Epithelial cell of prostate (primary cell): ENCODE measurements around the gene APOBEC3H.

Source experiments
- DNase-seq: peaks from one replicate; pipeline ENCODE4 v3.0.0-alpha.2; 2011; ENCODE audit warnings: low read depth, low spot score
- H3K27ac ChIP-seq: fragments of 450-650 bp; 2 replicates; pipeline ENCODE4 v1.5.1; 2017; ENCODE audit warnings: mild to moderate bottlenecking

Gene APOBEC3H

DNA sequence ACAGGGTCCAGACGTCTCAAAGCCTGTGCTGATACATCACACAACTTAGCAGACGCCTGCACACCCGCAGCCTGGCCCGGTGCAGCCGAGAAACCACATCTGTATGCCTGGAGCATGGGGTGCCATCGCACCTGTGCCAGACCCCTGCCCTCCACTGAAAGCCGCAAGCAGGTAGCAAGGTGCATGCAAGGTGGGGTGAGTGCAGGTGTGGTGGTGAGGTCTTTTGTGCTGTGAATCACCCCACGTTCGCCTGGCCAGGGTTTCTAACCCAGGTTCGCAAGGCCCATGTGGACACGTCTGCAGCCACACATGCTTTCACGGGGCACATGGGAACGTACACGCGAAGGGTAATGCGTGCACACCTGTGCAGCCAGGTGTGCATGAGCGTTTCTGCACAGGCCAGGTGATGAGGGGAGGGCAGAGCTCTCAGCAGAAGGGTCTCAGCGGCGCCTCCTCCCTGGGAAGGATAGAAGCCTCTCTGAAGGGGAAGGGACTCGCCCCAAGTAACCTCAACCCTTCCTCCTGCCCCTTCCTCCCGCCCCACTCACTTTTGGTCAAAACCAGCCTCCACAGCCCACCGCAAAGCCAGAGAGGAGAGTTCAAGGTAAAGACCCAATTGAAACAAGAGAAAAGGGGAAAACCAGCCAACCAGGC, 36.0 kb downstream of the APOBEC3H start:
- no peak for DNase-seq
- no peak overlapping the region for H3K27ac ChIP-seq

DNA sequence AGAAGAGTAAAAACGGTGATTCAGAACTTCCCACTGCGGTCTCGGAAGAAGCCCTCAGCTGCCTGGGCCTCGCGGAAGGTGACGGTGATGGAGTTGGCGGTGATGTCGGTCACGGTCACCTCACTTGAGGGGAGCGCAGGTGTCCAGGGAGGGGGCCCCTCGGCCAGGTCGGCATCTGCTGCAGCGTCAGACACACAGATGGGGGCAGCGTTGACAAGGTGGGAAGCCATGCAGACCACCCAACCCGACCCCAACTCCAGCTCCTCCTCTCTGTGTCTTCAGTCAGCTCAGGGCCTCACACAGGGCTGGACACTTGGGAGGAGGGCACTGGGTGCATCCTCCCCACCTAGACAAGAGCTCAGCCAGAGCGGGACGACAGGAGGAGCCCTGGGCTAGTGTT, 36.8 kb downstream of the APOBEC3H start:
- no peak for DNase-seq
- H3K27ac ChIP-seq, result no peak overlapping the region

DNA sequence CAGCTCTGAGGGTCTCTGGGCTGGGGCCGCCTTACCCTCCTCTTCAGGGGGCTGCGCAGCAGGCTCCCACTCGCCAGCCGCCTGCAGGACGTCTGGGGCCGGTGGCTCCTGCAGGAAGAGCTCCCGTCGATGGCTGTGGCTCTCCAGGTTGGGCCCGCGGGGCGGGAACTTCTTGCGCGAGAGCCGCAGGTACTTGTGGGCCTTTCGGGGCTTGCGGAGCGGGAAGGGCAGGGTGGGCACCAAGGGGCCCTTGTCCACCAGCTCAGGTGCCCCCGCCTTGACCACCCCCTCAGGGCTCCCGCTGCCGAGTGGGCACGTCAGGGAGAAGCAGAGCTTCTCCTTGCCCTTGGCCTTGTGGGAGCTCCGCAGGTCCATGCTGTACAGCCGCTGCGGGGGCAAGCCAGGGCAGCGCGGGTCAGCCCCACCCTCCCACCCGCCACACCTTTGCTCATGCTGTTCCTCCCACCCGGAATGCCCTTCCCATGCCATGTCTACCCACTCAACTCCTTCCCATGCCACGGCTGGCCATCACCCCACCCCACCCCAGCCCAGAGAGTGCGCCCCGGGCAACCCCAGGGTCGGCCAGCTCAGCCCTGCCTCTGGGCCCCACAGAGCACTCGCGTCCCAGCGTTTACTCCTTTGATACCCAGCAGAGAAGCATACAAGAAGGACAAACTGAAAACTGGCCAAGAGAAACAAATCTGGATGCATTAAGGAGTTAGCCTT, 37.5 kb downstream of the APOBEC3H start:
- DNase-seq, result no peak

DNA sequence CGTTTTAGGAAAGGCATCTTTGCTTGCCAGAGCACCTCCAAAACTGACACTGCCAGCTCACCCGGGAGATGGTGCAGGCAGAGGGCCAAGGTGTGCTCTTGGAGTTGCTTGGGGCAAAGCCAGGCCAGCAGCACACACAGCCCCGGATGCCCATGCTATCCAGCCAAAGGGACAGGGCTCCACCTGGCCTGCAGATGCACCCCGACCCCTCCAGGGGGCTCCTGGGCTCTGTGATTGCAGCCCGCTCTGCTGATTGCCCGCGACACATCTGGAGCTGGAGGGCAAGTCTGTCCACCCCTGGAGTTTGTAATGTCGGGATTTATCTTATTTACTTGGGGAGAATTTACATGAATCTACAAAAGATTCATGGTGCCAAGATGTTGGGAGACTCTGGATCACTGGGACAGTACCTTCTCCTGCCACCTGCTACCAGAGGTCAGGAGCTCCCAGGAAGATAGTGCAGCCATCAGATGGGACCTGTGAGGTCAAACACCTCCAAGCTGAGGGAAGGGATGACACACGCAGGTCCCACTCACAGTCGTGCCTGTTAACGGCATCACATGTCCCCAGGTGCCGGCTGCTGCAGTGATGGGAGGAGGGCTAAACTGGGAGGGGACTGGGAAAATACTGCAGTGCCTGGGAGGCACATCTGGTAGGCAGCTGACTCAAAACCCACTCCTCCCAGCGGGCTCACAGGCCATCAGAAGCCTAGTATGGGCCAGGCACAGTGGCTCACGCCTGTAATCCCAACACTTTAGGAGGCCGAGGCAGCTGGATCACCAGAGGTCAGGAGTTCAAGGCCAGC, 38.2 kb downstream of the APOBEC3H start:
- H3K27ac ChIP-seq, result no peak overlapping the region
- DNase-seq, result no peak

More for the DNA sequence above, 37.5 kb downstream of the APOBEC3H start:
- H3K27ac ChIP-seq, result no peak overlapping the region

DNA sequence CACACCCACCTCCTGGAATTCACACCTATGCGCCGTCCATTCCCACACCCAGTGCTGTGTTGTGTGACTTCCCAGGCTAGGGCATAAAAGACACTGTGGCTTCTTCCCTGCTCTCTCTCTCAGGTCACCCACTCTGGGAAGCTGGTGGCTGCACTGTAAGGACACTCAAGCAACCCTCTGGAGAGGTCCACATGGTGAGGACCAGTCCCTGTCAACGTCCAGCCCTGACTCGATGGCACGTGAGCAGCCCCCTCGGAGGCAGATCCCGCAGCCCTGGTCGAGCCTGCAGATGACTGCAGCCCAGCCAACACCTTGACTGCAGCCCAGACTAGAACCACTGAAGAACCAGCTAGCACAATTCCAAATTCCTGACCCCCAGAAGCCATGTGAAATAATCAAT, 39.3 kb downstream of the APOBEC3H start:
- no peak overlapping the region for H3K27ac ChIP-seq
- no peak for DNase-seq

DNA sequence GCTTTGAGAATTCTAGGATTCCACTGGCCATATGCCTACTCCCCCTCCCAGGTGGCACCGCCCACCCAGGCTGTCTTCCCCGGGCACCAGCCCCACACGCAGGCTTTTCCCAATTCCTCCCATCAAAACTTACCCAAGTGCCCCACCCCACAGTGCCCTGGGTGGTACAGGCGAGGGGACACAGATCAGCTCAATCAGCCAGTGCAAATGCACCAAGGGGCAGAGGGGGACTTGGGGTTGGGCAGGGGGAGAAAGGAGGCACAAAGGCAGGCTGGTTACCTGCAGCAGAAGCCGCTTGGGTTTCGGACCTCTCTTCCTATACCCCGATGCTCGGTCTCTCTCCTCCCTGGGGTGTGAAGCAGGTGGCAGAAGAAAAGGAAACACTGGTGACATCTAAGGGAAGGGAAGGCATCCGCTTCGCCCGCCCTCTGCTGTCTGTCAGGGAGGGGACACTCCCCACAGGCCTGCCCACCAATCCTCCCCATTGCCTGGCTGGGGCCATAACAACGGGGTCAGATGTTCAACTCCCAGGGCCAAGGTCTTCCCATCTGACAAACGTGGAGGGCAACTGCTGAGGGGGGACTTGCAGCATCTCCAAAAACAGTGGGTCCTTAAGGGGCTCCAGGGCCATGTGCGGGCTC, 41.4 kb downstream of the APOBEC3H start:
- DNase-seq, result no peak
- H3K27ac ChIP-seq, result no peak overlapping the region

DNA sequence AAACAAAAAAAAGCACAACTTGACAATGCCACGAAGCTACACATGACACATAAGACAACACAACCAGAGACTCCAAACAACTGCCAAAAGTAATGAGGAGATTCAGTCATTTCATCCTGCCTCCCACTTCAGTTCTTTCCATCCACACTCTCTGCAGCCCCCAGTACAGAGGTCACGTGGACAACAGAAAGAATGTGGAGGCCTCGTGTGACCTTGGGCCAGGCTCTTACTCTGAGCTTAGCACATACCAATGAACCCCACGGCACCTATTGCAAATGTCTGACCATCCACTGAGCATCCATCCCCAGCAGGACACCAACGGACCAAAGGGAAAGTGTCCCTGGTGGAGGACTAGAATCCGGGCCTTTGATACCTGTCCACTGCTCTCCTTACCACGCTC, 42.9 kb downstream of the APOBEC3H start:
- H3K27ac ChIP-seq, result no peak overlapping the region
- no peak for DNase-seq

DNA sequence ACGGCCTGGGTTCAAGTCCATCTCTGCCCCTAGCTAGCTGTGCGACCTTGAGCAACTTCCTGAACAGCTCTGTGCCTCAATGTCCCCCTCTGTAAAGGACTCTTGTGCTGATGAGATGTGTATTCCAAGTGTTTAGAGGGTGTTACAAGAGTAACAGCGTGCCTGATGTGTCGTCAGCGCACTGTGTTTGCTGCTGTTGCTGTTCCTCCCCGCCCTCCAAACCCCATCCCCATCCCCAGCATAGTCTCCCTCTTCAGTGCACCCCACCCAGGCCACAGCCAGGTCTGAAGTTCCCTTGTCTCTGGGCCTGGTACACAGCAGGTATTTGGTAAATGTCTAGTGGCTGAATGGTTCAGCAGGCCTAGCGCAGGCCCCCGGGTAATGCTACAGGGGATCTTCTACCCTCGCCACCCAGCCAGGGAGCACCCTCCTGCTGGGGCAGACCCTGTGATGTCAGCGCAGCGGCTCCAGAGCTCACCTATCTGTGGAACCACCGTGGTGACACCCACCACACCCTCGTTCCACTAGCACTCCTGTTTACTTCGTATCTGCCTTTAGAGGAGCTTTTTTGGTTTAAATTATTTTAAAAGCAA, 45.1 kb downstream of the APOBEC3H start:
- no peak for DNase-seq
- no peak overlapping the region for H3K27ac ChIP-seq

DNA sequence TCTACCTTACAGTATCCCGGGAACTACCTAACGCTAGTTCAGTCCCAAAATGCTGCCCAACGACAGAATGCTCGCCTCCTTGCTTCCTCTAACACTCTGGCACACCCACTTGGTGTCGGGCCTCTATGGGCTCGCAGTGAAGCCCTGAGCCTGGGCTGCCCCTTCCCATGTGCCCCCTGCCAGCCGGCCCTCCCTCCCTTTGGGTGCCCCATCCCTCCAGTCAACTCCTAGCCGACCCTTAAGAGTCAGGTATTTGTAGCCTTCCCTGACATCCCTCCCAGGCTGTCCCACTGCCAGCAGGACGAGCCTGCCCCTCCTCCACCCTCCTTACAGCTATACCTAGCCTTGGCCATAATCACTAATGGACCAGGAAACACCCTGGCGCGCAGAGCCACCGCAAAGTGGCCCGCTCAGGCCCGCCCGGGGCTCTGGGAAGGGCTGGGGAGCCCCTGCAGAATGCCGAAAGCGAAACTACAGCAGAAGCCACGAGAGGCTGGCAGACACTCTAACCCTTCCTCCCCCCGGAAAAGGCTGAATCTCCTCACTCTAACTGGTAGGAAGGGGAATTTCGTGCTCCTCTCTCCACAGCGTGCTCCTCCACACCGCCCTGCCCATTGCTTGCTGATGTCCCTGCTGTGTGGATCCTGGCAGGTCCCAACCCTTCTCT, 47.2 kb downstream of the APOBEC3H start:
- no peak overlapping the region for H3K27ac ChIP-seq
- no peak for DNase-seq

- DNase-seq, result no peak
These were observed 49.4 kb downstream of the APOBEC3H start for GRCh38 chr22:39146256-39147101.

GRCh38 chr22:39147335-39148025, 50.4 kb downstream of the APOBEC3H start:
- no peak overlapping the region for H3K27ac ChIP-seq

More at GRCh38 chr22:39146256-39147101, 49.4 kb downstream of the APOBEC3H start:
- no peak overlapping the region for H3K27ac ChIP-seq

DNA sequence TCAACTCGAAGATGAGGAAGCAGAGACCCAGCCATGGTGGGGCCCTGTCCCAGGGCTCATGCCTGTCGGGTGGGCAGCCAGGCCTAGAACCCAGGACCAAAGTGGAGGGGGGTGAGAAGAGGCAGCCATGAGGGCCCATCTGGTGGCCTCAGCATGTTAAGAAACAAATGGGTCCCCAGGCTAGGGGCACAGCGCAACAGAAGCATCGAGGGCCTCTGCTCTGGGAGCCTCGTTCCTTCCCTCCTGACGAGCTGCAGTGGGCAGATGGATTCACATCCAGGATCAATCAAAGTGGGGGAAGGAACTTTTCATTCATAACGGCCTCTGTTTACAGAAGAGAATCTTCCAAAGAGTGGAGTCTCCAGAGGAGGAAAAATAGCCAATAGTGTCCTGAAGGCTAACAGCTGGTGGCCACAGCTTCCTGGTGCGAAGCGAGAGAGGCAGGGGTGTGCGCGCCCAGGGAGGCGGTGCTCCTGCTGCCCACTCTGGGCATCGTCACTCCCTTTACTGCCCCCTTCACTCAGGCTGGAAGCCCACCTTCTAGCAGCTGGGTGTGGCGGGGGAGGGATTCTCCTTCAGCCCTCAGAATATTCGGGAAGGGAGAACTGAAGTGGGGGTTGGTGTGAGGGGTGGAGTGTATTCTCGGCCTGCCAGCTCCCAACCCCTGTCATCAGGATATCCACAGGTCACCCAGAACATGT, 51.1 kb downstream of the APOBEC3H start:
- no peak for DNase-seq
- no peak overlapping the region for H3K27ac ChIP-seq

More at GRCh38 chr22:39147335-39148025, 50.4 kb downstream of the APOBEC3H start:
- no peak for DNase-seq

DNA sequence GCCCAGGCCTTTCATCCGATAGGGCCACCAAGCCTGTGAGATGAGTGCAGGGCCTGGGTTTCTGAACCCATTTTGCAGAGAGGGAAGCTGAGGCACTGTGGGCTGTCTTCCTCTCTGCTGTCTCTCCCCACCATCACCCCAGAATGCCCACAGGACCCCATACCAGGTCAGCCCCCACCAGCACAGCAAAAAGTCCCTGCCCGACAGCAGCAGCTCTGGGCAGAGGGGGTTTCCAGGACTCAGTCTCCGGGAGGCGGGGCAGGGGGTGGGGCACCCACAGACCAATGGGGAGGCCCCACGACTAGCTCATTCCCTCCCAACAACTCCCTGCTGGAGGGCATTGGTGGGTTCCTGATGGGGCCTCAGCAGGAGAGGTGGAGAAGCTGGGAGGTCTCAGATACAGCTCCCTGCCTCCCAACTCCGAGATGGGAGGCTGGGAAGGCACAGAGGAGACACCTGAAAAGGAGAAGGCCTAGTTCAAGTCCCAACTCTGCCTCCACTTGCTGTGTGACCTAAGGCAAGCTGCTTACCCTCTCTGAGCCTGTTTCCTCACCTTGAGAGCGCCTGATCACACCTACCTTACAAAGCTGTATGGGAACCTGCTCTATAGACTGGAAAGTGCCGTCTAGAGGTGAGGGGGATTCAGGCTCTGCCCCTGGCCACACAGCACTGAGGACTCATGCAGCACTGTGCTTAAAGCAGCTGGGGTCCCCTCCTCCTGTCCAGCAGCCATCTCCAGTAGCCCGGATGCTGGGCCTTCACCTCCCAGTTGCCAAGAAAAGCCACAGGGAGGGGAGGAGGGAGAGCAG, 51.9 kb downstream of the APOBEC3H start:
- no peak for DNase-seq
- H3K27ac ChIP-seq, result no peak overlapping the region

DNA sequence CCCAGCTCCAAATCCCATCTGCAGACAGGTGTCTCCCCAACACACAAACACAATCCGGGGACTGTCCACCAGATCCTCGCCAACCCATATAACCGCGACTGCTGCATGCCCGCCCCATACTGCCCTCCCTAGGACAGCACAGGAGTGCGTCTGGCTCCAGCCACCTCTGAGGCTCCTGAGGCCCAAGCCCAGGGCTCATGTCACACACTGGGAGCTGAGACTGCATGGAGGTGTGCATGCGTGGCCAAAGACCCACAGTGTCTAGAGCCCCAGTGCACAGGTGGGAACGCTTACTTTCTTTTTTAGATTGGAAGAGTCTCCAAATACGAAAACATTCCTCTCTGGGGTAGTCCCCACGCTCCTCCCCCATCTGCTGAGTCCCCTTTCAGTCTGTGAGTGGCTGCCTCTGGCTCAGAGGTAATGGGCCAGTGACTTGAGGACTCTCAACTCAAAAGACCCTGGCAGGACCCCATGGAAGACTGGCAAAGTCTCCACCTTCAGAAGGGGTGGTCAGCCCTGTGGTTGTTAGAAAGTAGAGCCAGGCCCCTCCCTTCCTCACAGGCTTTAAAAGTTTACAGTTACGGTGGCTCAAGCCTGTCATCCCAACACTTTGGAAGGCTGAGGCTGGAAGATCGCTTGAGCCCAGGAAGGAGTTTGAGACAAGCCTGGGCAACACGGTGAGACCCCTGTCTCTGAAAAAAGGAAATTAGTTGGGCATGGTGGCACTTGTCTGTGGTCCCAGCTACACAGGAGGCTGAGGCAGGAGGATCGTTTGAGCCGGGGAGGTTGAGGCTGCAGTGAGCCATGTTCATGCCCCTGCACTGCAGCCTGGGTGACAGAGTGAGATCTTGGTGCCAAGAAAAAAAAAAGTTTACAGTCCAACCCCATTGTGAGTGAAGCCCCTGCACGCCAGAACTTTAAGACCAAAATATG, 53.1 kb downstream of the APOBEC3H start:
- DNase-seq, result no peak
- H3K27ac ChIP-seq, result no peak overlapping the region

GRCh38 chr22:39150848-39151215, 53.8 kb downstream of the APOBEC3H start:
- H3K27ac ChIP-seq, result no peak overlapping the region
- no peak for DNase-seq
